OCI-LY7 (cell line): ENCODE measurements around the gene MFSD6L. TPM values are rescaled to one million over a fixed set of nuclear protein-coding genes. Genes with fewer than 3 reads are reported as not detected.
A peak's percentile ranks its signal among the peaks of the same experiment; 100 is the strongest.

Source experiments
- BruUV-seq: library from RNA; stranded (reverse); fragments of 400-500 nt; replicated peaks from 2 replicates; lab custom pipeline; 2021; lab: Mats Ljungman, UMichigan
- CTCF ChIA-PET: fragments of 300-600 bp; sonication (Branson Sonifier 250); formaldehyde crosslinking; loops from one replicate; lab custom pipeline; 2022; ENCODE audit warnings: antibody characterized with exemption; ENCODE audit not compliant: unreplicated experiment; lab: Charles Lee
- POLR2A ChIA-PET: fragments of 300-600 bp; sonication (Branson Sonifier 250); formaldehyde crosslinking; loops from one replicate; lab custom pipeline; 2022; ENCODE audit warnings: antibody characterized with exemption; lab: Charles Lee
- DNase-seq: peaks from one replicate; pipeline ENCODE4 v3.0.0-alpha.2; 2015; ENCODE audit warnings: low spot score
- H2AFZ ChIP-seq: fragments of 200-600 bp; sonication (generic), shearing (Covaris generic); 2 replicates; pipeline ENCODE4 v1.6.1; 2014; ENCODE audit warnings: mild to moderate bottlenecking, antibody characterized with exemption, low read length, moderate library complexity
- H3K27ac ChIP-seq: fragments of 200-600 bp; sonication (generic); 2 replicates; pipeline ENCODE4 v1.5.1; 2014; ENCODE audit warnings: mixed run types, low read depth, mild to moderate bottlenecking, moderate library complexity, low read length, inconsistent platforms; ENCODE audit not compliant: poor library complexity, severe bottlenecking
- H3K36me3 ChIP-seq: fragments of 200-600 bp; sonication (generic); 2 replicates; pipeline ENCODE4 v1.6.1; 2014; ENCODE audit warnings: mild to moderate bottlenecking, antibody characterized with exemption, low read length, moderate library complexity, mixed read lengths; ENCODE audit not compliant: insufficient read depth
- H3K4me1 ChIP-seq: fragments of 200-600 bp; sonication (generic); 2 replicates; pipeline ENCODE4 v1.5.1; 2014; ENCODE audit warnings: mild to moderate bottlenecking, low read length; ENCODE audit not compliant: insufficient read depth, poor library complexity, severe bottlenecking
- H3K4me2 ChIP-seq: fragments of 200-600 bp; sonication (generic); 2 replicates; pipeline ENCODE4 v1.6.1; 2014; ENCODE audit warnings: mild to moderate bottlenecking, low read length
- H3K4me3 ChIP-seq: fragments of 200-600 bp; sonication (generic); 2 replicates; pipeline ENCODE4 v1.5.1; 2014; ENCODE audit warnings: mild to moderate bottlenecking, low read depth, low read length; ENCODE audit not compliant: poor library complexity, severe bottlenecking
- H3K79me2 ChIP-seq: fragments of 200-600 bp; sonication (generic); 2 replicates; pipeline ENCODE4 v1.6.1; 2016; ENCODE audit warnings: low read depth, mild to moderate bottlenecking, low read length, moderate library complexity, mixed read lengths; ENCODE audit not compliant: insufficient read depth
- H3K9me2 ChIP-seq: fragments of 200-600 bp; sonication (generic); 2 replicates; pipeline ENCODE4 v1.6.1; 2016; ENCODE audit warnings: mild to moderate bottlenecking, low read length, mixed read lengths; ENCODE audit not compliant: insufficient read depth
- H3K9me3 ChIP-seq: fragments of 200-600 bp; sonication (generic); 2 replicates; pipeline ENCODE4 v1.6.1; 2014; ENCODE audit warnings: mild to moderate bottlenecking, mixed run types, low read length, mixed read lengths
- H4K20me1 ChIP-seq: fragments of 200-600 bp; sonication (generic); 2 replicates; pipeline ENCODE4 v1.6.1; 2014; ENCODE audit warnings: mild to moderate bottlenecking, antibody characterized with exemption, low read length, moderate library complexity, mixed read lengths; ENCODE audit not compliant: insufficient read depth
- EZH2phosphoT487 ChIP-seq: fragments of 200-600 bp; sonication (generic); IDR thresholded peaks from 2 replicates; pipeline ENCODE4 v1.6.1; 2018; ENCODE audit warnings: low read depth, borderline replicate concordance, mild to moderate bottlenecking, mixed run types, antibody characterized with exemption, low read length, moderate library complexity, mixed read lengths
- intact Hi-C: fragments of 100-400 bp; cut with micrococcal nuclease; formaldehyde crosslinking; loops from one replicate; pipeline ENCODE4 v1.10.0; 2022; ENCODE audit not compliant: unreplicated experiment
- total RNA-seq, 2 experiments: library from RNA; depleted of rRNA in 1 of 2; stranded (reverse); fragments of >200 nt in 1 of 2; shearing (Covaris generic) in 1 of 2; gene quantifications; 2 replicates each; pipeline ENCODE4 v1.2.3, GENCODE V29; 2014 to 2022
- TF ChIP-seq, protein P1 (sequence below): fragments of 200-600 bp; sonication (generic); conservative IDR thresholded peaks from 2 replicates; pipeline ENCODE4 v1.5.1; 2014; ENCODE audit warnings: mild to moderate bottlenecking, antibody characterized with exemption, low read length, moderate library complexity, mixed read lengths

Gene MFSD6L
- total RNA-seq, 2 experiments from 2014 or later, result not detected

GRCh38 chr17:8818654-8819330, 19.6 kb upstream of the MFSD6L start:
- H3K4me3 ChIP-seq, result no peak overlapping the region
- no peaks in the 10 kb centered on the region for H3K9me3 ChIP-seq
- intact Hi-C loops, result no loop called here
- no peak overlapping the region for H3K27ac ChIP-seq
- H3K36me3 ChIP-seq, result no peaks in the 10 kb centered on the region
- H3K9me2 ChIP-seq, result no peaks in the 10 kb centered on the region
- no peak overlapping the region for H3K4me2 ChIP-seq
- CTCF ChIA-PET, result no interaction called here
- no peaks in the 10 kb centered on the region for H3K4me1 ChIP-seq
- H2AFZ ChIP-seq, result no peak overlapping the region
- no TSS peak for BruUV-seq
- H4K20me1 ChIP-seq, result no peaks in the 10 kb centered on the region
- DNase-seq, result no peak
- POLR2A ChIA-PET, result no interaction called here
- H3K79me2 ChIP-seq, result no peaks in the 10 kb centered on the region
- no peak for TF ChIP-seq EZH2phosphoT487
- TF ChIP-seq, protein P1, sequence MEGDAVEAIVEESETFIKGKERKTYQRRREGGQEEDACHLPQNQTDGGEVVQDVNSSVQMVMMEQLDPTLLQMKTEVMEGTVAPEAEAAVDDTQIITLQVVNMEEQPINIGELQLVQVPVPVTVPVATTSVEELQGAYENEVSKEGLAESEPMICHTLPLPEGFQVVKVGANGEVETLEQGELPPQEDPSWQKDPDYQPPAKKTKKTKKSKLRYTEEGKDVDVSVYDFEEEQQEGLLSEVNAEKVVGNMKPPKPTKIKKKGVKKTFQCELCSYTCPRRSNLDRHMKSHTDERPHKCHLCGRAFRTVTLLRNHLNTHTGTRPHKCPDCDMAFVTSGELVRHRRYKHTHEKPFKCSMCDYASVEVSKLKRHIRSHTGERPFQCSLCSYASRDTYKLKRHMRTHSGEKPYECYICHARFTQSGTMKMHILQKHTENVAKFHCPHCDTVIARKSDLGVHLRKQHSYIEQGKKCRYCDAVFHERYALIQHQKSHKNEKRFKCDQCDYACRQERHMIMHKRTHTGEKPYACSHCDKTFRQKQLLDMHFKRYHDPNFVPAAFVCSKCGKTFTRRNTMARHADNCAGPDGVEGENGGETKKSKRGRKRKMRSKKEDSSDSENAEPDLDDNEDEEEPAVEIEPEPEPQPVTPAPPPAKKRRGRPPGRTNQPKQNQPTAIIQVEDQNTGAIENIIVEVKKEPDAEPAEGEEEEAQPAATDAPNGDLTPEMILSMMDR, result no peak

DNA sequence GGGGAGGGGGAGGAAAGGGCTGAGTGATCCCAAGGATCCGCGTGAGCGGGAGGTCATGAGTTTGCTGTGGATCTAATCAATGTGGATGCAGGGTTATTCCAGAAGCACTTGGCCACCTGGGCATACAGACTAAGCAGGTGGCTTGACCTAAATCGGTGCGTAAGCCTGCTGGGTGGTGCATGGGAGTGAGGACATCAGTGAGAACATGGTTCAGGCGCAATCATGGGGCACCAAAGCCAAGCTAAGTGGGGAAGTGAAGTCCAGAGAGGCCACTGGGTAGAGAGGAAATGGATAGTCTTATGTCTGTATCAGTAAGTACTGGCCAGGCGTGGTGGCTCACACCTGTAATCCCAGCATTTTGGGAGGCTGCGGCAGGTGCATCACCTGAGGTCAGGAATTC, 18.9 kb upstream of the MFSD6L start:
- intact Hi-C loops, result no loop called here
- H3K9me3 ChIP-seq, result no peaks in the 10 kb centered on the region
- CTCF ChIA-PET, result no interaction called here
- no peaks in the 10 kb centered on the region for H3K9me2 ChIP-seq
- POLR2A ChIA-PET, result no interaction called here
- BruUV-seq, result no TSS peak
- no peak overlapping the region for H3K4me2 ChIP-seq
- H3K36me3 ChIP-seq, result no peaks in the 10 kb centered on the region
- DNase-seq, result no peak
- H3K79me2 ChIP-seq, result no peaks in the 10 kb centered on the region
- no peak overlapping the region for H3K4me3 ChIP-seq
- H3K27ac ChIP-seq, result no peak overlapping the region
- H2AFZ ChIP-seq, result no peak overlapping the region
- TF ChIP-seq, protein P1, result no peak
- no peak for TF ChIP-seq EZH2phosphoT487
- H3K4me1 ChIP-seq, result no peaks in the 10 kb centered on the region
- no peaks in the 10 kb centered on the region for H4K20me1 ChIP-seq

GRCh38 chr17:8806926-8807550, 7.9 kb upstream of the MFSD6L start:
- 0 out of 2 replicates have a peak, but pooled peaks cover 5% of the 10 kb centered on the region for H3K9me3 ChIP-seq
- no peak for TF ChIP-seq EZH2phosphoT487
- TF ChIP-seq, protein P1, result no peak
- H3K4me2 ChIP-seq, result 0 out of 2 replicates have a peak overlapping the region, but pooled peaks have one; percentile 14
- H3K9me2 ChIP-seq, result no peaks in the 10 kb centered on the region
- no peaks in the 10 kb centered on the region for H3K79me2 ChIP-seq
- H4K20me1 ChIP-seq, result no peaks in the 10 kb centered on the region
- BruUV-seq, result no TSS peak
- no peaks in the 10 kb centered on the region for H3K36me3 ChIP-seq
- peaks cover 15% of the 10 kb centered on the region for H3K4me1 ChIP-seq
- POLR2A ChIA-PET, result interaction anchor here (0.5 kb wide), 1 partner anchor 602 kb away, joined by 4 read pairs; no protein-coding TSS in a partner anchor
- peak; percentile 60 for DNase-seq
- H3K4me3 ChIP-seq, result no peak overlapping the region
- intact Hi-C loops, result no loop called here
- H3K27ac ChIP-seq, result peak overlapping the region; percentile 23
- H2AFZ ChIP-seq, result peak overlapping the region; percentile 69
- CTCF ChIA-PET, result no interaction called here
